Measurements from ENCODE around the gene EFCAB6. TPM values are rescaled to one million over a fixed set of nuclear protein-coding genes. Genes with fewer than 3 reads are reported as not detected.

EFCAB6 gene
- total RNA-seq, 1 experiment from 2014 or later, result 0.21 TPM

DNA sequence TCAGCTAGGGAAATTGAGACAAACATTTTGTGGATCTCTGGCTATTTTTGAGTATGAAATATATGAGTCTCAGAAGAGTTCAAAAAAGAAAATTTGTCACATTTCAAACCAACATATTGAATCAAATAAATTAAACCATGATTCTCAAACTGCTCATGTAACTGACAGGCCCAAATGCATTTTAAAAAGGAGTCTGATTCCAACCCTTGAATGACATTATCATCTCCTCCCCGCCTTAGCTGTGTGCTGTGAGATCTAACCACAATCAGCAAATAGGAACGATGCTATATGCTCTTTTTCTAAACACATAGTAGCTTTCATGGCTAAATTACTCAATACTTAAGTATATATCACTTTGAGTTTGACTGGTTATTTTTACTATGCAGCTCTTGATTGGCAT, 57.1 kb downstream of the EFCAB6 start:
- ChIA-PET POLR2A (no interaction called here), CTCF (no interaction called here)
- BruUV-seq (replicated peaks), result no TSS peak
- Histone ChIP-seq H3K27me3 (ENCODE audit: control insufficient read depth, insufficient read depth, low read length) (peaks cover 6% of the 10 kb centered on the region), H3K4me3 (ENCODE audit: low read depth in 2 of 2, low read length in 2 of 2) (no peak overlapping the region), H3K27ac (ENCODE audit: low read length) (no peak overlapping the region), H3K36me3 (ENCODE audit: control insufficient read depth, insufficient read depth, low read length) (no peaks in the 10 kb centered on the region), H3K9me3 (ENCODE audit: control insufficient read depth, insufficient read depth, low read depth, low read length) (no peaks in the 10 kb centered on the region), H3K4me1 (ENCODE audit: control insufficient read depth, insufficient read depth, low read length) (no peaks in the 10 kb centered on the region)
- ATAC-seq (no peak), DNase-seq (ENCODE audit: low read depth, low spot score) (no peak)
- intact Hi-C loops (cut with micrococcal nuclease; ENCODE audit: unreplicated experiment) (no loop called here), in situ Hi-C loops (cut with HindIII; ENCODE audit: low pct_unique_long_range_greater_than_20kb, low sequenced_read_pairs) (no loop called here)
- no peak for TF ChIP-seq CTCF (IDR thresholded peaks at IDR 0.05)
- no peak for TF ChIP-seq SIN3A (IDR thresholded peaks at IDR 0.05; ENCODE audit: borderline replicate concordance, insufficient read depth, low read depth, low read length)
- TF ChIP-seq TCF7L2 (IDR thresholded peaks at IDR 0.05; ENCODE audit: low read depth, low read length), result no peak
- TF ChIP-seq, protein P1, sequence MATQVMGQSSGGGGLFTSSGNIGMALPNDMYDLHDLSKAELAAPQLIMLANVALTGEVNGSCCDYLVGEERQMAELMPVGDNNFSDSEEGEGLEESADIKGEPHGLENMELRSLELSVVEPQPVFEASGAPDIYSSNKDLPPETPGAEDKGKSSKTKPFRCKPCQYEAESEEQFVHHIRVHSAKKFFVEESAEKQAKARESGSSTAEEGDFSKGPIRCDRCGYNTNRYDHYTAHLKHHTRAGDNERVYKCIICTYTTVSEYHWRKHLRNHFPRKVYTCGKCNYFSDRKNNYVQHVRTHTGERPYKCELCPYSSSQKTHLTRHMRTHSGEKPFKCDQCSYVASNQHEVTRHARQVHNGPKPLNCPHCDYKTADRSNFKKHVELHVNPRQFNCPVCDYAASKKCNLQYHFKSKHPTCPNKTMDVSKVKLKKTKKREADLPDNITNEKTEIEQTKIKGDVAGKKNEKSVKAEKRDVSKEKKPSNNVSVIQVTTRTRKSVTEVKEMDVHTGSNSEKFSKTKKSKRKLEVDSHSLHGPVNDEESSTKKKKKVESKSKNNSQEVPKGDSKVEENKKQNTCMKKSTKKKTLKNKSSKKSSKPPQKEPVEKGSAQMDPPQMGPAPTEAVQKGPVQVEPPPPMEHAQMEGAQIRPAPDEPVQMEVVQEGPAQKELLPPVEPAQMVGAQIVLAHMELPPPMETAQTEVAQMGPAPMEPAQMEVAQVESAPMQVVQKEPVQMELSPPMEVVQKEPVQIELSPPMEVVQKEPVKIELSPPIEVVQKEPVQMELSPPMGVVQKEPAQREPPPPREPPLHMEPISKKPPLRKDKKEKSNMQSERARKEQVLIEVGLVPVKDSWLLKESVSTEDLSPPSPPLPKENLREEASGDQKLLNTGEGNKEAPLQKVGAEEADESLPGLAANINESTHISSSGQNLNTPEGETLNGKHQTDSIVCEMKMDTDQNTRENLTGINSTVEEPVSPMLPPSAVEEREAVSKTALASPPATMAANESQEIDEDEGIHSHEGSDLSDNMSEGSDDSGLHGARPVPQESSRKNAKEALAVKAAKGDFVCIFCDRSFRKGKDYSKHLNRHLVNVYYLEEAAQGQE (IDR thresholded peaks at IDR 0.05; ENCODE audit: insufficient read depth in 1 of 2, low read depth in 2 of 2, low read length in 1 of 2), result no peak

GRCh38 chr22:43754176-43754575, 57.9 kb downstream of the EFCAB6 start:
- H3K27me3 ChIP-seq (ENCODE audit: control insufficient read depth, insufficient read depth, low read length), result peaks cover 6% of the 10 kb centered on the region
- DNase-seq (ENCODE audit: low read depth, low spot score) (no peak), ATAC-seq (no peak)
- H3K27ac ChIP-seq (ENCODE audit: low read length), result no peak overlapping the region
- TF ChIP-seq POLR2AphosphoS5 (IDR thresholded peaks at IDR 0.05; ENCODE audit: low read depth, low read length) (no peak), CTCF (IDR thresholded peaks at IDR 0.05) (no peak), TCF7L2 (IDR thresholded peaks at IDR 0.05; ENCODE audit: low read depth, low read length) (no peak), SIN3A (IDR thresholded peaks at IDR 0.05; ENCODE audit: borderline replicate concordance, insufficient read depth, low read depth, low read length) (no peak)
- TF ChIP-seq, protein P1 (IDR thresholded peaks at IDR 0.05; ENCODE audit: insufficient read depth in 1 of 2, low read depth in 2 of 2, low read length in 1 of 2), result no peak
- H3K36me3 ChIP-seq (ENCODE audit: control insufficient read depth, insufficient read depth, low read length), result no peaks in the 10 kb centered on the region
- CTCF ChIA-PET, result no interaction called here
- in situ Hi-C loops (cut with HindIII; ENCODE audit: low pct_unique_long_range_greater_than_20kb, low sequenced_read_pairs) (no loop called here), intact Hi-C loops (cut with micrococcal nuclease; ENCODE audit: unreplicated experiment) (no loop called here)
- H3K9me3 ChIP-seq (ENCODE audit: control insufficient read depth, insufficient read depth, low read depth, low read length), result no peaks in the 10 kb centered on the region
- H3K4me1 ChIP-seq (ENCODE audit: control insufficient read depth, insufficient read depth, low read length), result no peaks in the 10 kb centered on the region
- POLR2A ChIA-PET, result no interaction called here
- BruUV-seq (replicated peaks), result no TSS peak
- no peak overlapping the region for H3K4me3 ChIP-seq (ENCODE audit: low read depth in 2 of 2, low read length in 2 of 2)
